ENCODE data around the gene TSEN2.

DNA sequence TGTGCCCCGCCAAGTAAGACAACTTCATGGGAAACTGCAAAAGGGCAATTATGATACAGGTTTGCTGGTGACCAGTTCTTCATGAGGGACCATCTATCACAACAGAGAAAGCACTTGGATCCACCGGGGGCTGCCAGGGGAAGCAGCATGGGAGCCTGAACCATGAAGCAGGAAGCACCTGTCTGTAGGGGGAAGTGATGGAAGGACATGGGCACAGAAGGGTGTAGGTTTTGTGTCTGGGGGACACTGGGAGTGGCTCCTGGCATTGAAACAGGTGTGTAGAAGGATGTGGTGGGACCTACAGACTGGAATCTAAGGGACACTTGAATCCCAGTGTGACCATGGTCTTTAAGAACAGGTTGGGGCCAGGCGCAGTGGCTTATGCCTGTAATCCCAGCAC, 95.2 kb downstream of the TSEN2 start:
- TF ChIP-seq, protein P1, sequence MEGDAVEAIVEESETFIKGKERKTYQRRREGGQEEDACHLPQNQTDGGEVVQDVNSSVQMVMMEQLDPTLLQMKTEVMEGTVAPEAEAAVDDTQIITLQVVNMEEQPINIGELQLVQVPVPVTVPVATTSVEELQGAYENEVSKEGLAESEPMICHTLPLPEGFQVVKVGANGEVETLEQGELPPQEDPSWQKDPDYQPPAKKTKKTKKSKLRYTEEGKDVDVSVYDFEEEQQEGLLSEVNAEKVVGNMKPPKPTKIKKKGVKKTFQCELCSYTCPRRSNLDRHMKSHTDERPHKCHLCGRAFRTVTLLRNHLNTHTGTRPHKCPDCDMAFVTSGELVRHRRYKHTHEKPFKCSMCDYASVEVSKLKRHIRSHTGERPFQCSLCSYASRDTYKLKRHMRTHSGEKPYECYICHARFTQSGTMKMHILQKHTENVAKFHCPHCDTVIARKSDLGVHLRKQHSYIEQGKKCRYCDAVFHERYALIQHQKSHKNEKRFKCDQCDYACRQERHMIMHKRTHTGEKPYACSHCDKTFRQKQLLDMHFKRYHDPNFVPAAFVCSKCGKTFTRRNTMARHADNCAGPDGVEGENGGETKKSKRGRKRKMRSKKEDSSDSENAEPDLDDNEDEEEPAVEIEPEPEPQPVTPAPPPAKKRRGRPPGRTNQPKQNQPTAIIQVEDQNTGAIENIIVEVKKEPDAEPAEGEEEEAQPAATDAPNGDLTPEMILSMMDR (conservative IDR thresholded peaks at IDR 0.05), result no peak
- TF ChIP-seq EZH2 (IDR thresholded peaks at IDR 0.05; ENCODE audit: low read depth), result no peak
